ACC112 (cell line): ENCODE data around the gene ST3GAL3.

ENCODE experiments used
- H2AFZ ChIP-seq: fragments of 200-600 bp; sonication (generic); one replicate; pipeline ENCODE4 v1.6.0; 2017; ENCODE audit warnings: antibody characterized with exemption, low read length; ENCODE audit not compliant: unreplicated experiment
- H3K27ac ChIP-seq: fragments of 200-600 bp; sonication (generic); 2 replicates; pipeline ENCODE4 v1.5.1; 2014; ENCODE audit warnings: low read depth, mild to moderate bottlenecking, antibody characterized with exemption, low read length, moderate library complexity
- H3K27me3 ChIP-seq: fragments of 200-600 bp; sonication (generic); 2 replicates; pipeline ENCODE4 v1.6.1; 2014; ENCODE audit warnings: mild to moderate bottlenecking, antibody characterized with exemption, low read length, moderate library complexity, mixed read lengths; ENCODE audit not compliant: insufficient read depth
- H3K36me3 ChIP-seq: fragments of 200-600 bp; sonication (generic); 2 replicates; pipeline ENCODE4 v1.6.1; 2016; ENCODE audit warnings: mild to moderate bottlenecking, antibody characterized with exemption, low read length, moderate library complexity, mixed read lengths; ENCODE audit not compliant: insufficient read depth
- H3K4me1 ChIP-seq: fragments of 200-600 bp; sonication (generic); one replicate; pipeline ENCODE4 v1.6.1; 2016; ENCODE audit warnings: low read length, mixed read lengths; ENCODE audit not compliant: insufficient read depth, unreplicated experiment, control insufficient read depth
- H3K4me3 ChIP-seq: fragments of 200-600 bp; sonication (generic); 2 replicates; pipeline ENCODE4 v1.5.1; 2014; ENCODE audit warnings: mild to moderate bottlenecking, low read depth, low read length
- H3K79me2 ChIP-seq: fragments of 200-600 bp; sonication (generic); one replicate; pipeline ENCODE4 v1.6.0; 2016; ENCODE audit warnings: low read length; ENCODE audit not compliant: control insufficient read depth, unreplicated experiment, insufficient read depth

The ST3GAL3 gene

DNA sequence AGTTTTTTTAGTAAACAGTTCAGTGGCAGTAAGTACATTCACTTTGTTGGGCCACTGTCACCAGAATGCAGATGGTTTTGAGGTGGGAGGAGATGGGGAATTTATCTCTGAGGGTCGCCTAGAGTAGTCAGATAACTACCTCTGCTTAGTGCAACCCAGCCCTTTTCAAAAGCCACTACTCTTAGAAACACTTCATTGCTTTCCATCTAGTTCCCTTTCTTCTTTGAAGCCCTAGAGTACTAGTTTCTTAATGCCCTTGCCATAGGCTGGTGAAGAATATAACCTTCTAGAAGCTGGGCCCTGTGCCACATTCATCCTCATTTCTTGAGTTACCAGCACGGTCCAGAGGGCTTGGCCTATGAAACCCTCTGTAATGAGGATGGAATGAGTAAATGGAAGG lies 28.4 kb upstream of the ST3GAL3 start:
- Histone ChIP-seq H3K4me3 (no peak overlapping the region), H3K27ac (no peak overlapping the region), H3K27me3 (no peaks in the 10 kb centered on the region), H3K36me3 (peaks cover 11% of the 10 kb centered on the region; the same call in 1 of the 2 replicates), H2AFZ (no peak overlapping the region), H3K4me1 (no peaks in the 10 kb centered on the region), H3K79me2 (peaks cover 2% of the 10 kb centered on the region)

DNA sequence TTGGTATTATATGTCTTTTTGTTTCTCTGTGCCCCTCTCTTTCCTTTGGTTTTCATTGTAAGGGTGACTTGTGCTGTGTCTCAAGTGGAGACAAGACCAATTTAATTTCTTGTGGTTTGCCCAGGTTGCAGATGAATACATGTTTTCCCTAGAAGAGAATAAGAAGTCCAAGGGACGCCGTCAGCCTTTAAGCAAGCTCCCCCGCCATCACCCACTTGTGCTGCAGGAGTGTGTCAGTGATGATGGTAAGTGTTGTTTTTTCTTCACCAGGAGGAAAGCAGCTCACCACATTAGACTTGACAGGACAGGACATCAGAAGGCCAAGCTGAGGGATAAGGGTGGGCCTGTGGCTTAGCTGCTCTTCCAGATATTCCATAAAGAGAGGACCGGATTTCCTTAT lies 23.8 kb upstream of the ST3GAL3 start:
- no peaks in the 10 kb centered on the region for H3K79me2 ChIP-seq
- H3K36me3 ChIP-seq, result peaks cover 18% of the 10 kb centered on the region; the same call in 1 of the 2 replicates

DNA sequence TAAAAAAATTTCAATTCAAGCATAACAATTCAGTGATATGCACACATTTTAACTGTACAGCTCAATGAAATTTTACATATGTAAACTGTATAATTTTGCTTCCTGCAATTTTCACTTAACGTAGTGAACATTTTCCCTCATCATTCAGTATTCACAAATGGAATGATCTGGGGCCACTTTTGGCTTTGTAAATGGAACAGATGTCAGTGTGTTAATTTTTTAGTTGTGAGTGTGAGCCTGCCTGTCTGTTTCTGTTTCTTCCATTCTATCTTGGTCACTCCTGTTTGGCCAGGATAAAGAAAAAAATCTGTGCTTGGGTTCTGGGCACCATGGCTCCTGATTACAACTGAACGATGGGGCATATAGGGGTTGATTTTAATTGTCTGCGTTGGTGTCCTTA lies 20.5 kb upstream of the ST3GAL3 start:
- H3K36me3 ChIP-seq, result peaks cover 37% of the 10 kb centered on the region; the same call in 1 of the 2 replicates
- H3K27me3 ChIP-seq, result no peaks in the 10 kb centered on the region
- H3K79me2 ChIP-seq, result no peaks in the 10 kb centered on the region
- no peak overlapping the region for H2AFZ ChIP-seq
- H3K27ac ChIP-seq, result peak overlapping the region; percentile 27; the same call in 1 of the 2 replicates
- H3K4me3 ChIP-seq, result no peak overlapping the region
- peaks cover 27% of the 10 kb centered on the region for H3K4me1 ChIP-seq

More for the DNA sequence above, 23.8 kb upstream of the ST3GAL3 start:
- peaks cover 21% of the 10 kb centered on the region for H3K4me1 ChIP-seq
- no peak overlapping the region for H3K27ac ChIP-seq
- no peak overlapping the region for H2AFZ ChIP-seq
- H3K27me3 ChIP-seq, result no peaks in the 10 kb centered on the region
- H3K4me3 ChIP-seq, result no peak overlapping the region

DNA sequence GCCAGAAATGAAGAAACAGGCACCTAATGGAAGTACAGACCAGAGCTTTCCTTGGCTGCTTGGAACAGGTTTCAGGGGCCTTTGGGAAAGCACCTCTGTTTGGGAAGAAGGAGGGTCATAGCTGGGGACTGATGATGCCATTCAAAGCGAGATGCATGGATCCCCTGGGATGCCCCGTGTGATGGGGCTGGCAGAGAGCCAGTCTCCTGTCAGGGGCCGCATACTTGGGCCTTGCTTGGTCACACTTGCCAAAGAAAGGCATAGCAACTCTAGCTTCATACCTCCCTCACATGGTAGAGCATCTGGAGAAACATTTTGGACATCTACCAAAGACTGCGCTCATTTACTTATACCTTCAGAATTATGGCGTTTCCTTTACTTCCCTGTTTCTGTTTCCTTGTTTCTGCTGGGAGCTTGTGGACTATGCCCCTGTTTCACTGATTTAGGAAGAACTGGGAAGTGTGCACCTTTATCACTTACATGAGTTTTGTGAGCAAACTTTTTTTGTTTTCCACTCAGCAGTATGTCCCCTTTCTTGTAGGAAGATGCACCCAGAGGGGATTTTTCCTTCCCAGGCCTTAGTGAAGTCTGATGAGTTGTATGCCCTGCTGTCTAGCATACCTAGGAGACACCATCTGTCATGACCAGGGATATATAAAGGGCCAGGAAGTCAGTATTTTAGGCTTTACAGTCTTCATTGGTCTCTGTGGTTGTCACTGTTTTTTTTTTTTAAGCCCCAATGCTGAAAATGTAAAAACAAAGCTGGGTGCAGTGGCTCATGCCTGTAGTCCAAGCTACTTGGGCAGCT lies 19.8 kb upstream of the ST3GAL3 start:
- Histone ChIP-seq H3K27me3 (no peaks in the 10 kb centered on the region), H3K79me2 (no peaks in the 10 kb centered on the region), H2AFZ (no peak overlapping the region), H3K4me3 (no peak overlapping the region), H3K4me1 (peaks cover 27% of the 10 kb centered on the region), H3K27ac (peak overlapping the region; percentile 49), H3K36me3 (peaks cover 39% of the 10 kb centered on the region; the same call in 1 of the 2 replicates)

DNA sequence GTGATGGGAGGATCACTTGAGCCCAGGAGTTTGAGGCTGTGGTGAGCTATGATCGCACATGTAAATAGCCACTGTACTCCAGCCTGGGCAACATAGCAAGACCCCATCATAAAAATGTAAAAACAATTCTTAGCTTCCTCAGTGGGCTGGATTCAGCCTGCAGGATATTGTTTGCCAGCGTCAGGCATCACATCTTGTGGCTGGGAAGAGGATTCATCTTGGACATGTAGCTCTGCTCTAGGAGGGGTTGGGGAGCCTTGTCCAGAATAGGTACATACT lies 19.3 kb upstream of the ST3GAL3 start:
- Histone ChIP-seq H3K4me3 (no peak overlapping the region), H3K4me1 (peaks cover 27% of the 10 kb centered on the region), H3K27ac (peak overlapping the region; percentile 49), H3K36me3 (peaks cover 36% of the 10 kb centered on the region; the same call in 1 of the 2 replicates), H3K79me2 (no peaks in the 10 kb centered on the region), H2AFZ (no peak overlapping the region), H3K27me3 (no peaks in the 10 kb centered on the region)

DNA sequence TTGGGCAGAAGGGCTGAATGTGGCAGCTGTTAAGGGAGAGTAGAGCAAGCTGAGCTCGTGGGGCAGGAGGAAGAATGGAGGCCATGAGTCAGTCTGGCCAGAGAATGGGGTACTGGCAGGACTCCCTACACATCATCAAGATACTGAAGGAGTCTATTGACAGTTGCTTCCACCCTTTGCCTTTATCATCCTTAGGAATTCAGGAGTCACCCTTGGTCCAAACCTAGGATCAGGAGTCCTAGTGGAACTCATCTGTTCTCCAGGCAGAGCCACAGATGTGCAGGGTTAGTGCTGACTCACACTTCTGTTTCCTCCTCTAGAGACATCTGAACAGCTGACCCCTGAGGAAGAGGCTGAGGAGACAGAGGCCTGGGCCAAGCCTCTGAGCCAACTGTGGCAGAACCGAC lies 18.7 kb upstream of the ST3GAL3 start:
- H3K4me3 ChIP-seq, result no peak overlapping the region
- H3K4me1 ChIP-seq, result peaks cover 27% of the 10 kb centered on the region
- H2AFZ ChIP-seq, result no peak overlapping the region
- H3K36me3 ChIP-seq, result peaks cover 36% of the 10 kb centered on the region; the same call in 1 of the 2 replicates
- H3K27ac ChIP-seq, result peak overlapping the region; percentile 49
- H3K79me2 ChIP-seq, result no peaks in the 10 kb centered on the region
- no peaks in the 10 kb centered on the region for H3K27me3 ChIP-seq

DNA sequence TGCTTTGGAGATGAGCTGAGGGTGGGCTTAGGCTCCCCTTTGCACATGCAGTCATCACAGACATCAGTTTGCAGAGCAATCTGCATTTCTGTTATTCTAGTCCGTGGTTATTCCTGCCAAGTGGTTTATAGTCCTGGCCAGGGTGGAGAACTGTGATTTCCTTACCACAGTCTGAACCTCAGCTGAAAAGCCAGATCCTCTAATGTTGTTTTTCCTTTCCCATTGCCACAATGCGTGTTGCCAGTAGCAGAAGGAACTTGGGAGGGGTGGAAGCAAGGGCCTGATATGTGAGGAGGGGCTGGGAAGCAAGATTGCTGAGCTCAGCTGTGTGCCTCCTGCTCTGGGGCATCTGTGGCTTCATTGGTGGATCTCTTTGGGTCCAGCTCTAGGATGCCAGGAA lies 18.0 kb upstream of the ST3GAL3 start:
- no peak overlapping the region for H2AFZ ChIP-seq
- H3K79me2 ChIP-seq, result no peaks in the 10 kb centered on the region
- H3K27me3 ChIP-seq, result no peaks in the 10 kb centered on the region
- H3K27ac ChIP-seq, result peak overlapping the region; percentile 49; the same call in 1 of the 2 replicates
- no peak overlapping the region for H3K4me3 ChIP-seq
- peaks cover 27% of the 10 kb centered on the region for H3K4me1 ChIP-seq
- H3K36me3 ChIP-seq, result peaks cover 36% of the 10 kb centered on the region; the same call in 1 of the 2 replicates

DNA sequence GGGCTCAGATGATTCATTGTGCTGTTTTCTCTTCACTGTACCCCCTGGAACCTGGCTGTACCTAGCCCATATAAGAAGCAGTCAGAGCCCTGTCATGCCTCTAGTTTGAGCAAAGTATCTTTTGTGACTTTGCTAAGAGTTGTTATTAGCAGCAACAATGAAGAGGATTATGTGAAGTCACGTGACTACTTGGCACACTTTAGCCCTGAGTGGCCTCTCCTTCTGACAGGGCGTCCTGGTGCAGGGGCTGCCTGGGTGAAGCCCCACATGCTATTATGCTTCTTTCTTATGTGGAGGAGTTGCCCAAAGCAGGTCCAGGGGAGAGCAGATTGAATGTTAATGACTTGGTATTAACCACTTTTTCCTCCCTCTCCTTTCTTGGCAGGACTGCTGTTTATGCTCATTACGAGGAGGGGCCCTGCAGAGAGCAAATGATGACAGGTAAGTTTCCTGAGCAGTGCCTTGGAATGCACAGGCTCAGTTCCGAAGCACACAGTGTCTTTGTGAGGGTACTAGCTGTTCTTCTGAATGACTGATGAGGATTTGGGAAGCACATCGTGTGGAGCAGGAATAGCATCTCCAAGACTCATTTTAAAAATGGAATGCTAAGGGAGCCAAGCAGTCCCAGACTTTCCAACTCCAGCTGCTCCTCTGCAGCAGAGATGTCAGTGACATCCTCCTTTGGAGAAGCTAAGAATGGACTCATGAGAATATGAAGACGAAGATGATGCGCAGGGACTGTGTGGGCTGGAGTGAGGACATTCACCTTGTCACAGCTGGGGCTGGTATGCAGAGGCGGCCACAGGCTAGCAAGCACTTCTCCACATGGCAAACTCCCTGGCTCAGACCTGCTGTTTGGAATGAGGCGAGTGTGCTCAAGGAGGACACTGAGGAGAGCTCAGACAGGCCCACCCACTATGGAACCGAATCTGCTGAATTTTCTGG lies 15.2 kb upstream of the ST3GAL3 start:
- Histone ChIP-seq H3K27me3 (no peaks in the 10 kb centered on the region), H3K4me1 (peaks cover 20% of the 10 kb centered on the region), H2AFZ (no peak overlapping the region), H3K79me2 (no peaks in the 10 kb centered on the region), H3K36me3 (peaks cover 32% of the 10 kb centered on the region; the same call in 1 of the 2 replicates), H3K27ac (no peak overlapping the region), H3K4me3 (no peak overlapping the region)

DNA sequence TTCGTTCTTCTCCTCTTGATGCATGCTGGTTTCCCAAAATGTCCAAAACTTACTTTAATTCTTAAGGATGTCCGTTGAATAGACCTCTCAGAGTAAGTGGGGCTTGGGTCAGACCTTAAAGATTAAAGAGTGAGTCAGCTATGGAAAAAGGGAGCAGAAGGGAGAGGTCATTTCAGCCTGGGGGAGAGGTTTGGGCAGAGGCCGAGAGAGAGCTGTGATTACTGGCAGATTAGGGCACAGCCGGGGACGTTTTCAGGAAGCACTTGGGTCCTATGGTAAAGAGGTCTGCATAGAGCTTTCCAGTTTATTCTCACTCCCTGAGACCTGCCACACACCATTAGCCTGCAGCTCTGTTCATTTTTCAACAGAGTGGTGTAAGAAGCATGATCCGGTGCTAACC lies 14.0 kb upstream of the ST3GAL3 start:
- peaks cover 7% of the 10 kb centered on the region for H3K4me1 ChIP-seq
- H3K27me3 ChIP-seq, result no peaks in the 10 kb centered on the region
- no peak overlapping the region for H3K27ac ChIP-seq
- no peak overlapping the region for H3K4me3 ChIP-seq
- H2AFZ ChIP-seq, result no peak overlapping the region
- H3K79me2 ChIP-seq, result no peaks in the 10 kb centered on the region
- peaks cover 39% of the 10 kb centered on the region; the same call in 1 of the 2 replicates for H3K36me3 ChIP-seq

DNA sequence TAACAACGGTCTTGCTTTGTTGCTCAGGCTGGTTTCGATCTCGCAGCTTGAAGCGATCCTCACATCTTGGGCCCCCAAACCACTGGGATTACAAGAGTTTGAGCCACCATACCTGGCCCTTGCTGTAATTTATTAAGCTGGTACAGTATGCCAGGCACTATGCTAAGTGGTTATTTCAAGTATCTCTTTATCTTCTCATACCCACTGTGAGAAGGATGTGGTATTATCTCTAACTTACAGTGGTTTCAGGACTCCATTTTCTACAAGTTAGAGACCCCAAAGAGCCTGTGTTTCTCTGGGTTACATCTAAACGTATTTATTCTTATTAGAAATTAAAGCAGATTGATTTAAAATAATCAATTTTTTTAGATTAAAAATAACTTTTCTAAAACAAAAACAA lies 8.1 kb upstream of the ST3GAL3 start:
- no peak overlapping the region for H3K27ac ChIP-seq

More for the DNA sequence above, 8.1 kb upstream of the ST3GAL3 start:
- Histone ChIP-seq H2AFZ (no peak overlapping the region), H3K4me1 (peaks cover 3% of the 10 kb centered on the region), H3K4me3 (no peak overlapping the region), H3K27me3 (no peaks in the 10 kb centered on the region), H3K79me2 (no peaks in the 10 kb centered on the region), H3K36me3 (peaks cover 28% of the 10 kb centered on the region)
